GM21619 (cell line): Measurements from ENCODE around the gene FERMT2.
"Not testable (repeated sequence)": the region's sequence is repeated elsewhere in the genome, so short reads cannot be mapped to it uniquely, and the experiment has no call there.

ENCODE experiments used
- ATAC-seq: cut with Tn5 transposase; IDR thresholded peaks from one replicate; pipeline ENCODE4 v1.9.1; 2021; ENCODE audit not compliant: unreplicated experiment

Gene FERMT2

DNA sequence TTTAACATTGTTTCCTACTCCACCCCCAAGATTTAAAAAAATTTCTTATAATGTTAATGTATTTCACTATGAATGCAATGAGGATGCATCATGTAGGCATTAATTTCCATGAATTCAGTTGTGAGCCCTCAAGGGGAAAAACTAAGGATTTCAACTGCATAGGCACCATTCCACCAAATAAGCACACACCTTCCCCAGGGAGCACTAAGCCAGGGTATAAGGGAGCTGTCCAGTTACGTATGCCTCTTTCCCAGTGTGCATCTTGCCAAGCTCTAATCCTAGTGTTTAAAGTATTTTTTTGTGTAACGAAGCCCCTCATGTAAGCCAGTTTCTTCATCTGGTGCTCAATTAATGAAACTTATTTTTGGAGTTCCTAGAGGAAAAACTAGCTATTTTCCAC, 6.6 kb downstream of the FERMT2 start:
- no peak for ATAC-seq

DNA sequence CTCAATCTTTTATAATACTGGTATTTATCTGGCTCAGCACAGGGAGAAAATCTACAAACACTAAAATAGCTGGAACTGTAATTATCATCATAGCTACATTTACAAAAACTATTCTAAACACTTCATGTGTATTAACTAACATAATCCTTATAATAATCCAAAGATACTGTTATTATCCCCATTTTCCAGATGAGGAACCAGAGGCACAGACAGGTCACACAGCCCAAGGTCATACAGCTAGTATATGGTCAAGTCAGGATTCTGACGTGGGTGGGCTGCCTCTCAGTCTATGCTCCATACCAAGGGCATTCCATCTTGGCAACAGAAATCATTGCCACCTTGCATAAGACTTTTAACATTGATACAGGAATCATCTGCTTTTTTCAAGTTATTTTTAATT, 11.4 kb downstream of the FERMT2 start:
- no peak for ATAC-seq

DNA sequence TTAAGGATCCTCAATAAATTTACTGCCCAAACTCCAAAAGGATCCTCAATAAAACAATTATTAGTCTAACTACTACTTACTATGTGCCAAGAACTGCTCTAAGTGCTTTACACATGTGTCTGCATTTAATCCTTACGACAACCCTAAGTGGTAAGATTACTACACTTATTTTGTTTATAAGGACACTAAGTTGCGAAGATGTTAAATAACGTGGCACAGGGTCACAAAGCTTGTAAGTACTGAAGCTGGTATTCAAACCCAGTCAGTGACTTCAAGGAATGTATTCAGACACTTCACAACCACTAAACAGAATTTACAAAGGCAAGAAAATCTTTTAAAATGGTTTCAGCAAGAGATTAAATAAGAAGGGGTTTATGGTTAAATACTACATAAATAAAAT, 13.0 kb downstream of the FERMT2 start:
- no peak for ATAC-seq

DNA sequence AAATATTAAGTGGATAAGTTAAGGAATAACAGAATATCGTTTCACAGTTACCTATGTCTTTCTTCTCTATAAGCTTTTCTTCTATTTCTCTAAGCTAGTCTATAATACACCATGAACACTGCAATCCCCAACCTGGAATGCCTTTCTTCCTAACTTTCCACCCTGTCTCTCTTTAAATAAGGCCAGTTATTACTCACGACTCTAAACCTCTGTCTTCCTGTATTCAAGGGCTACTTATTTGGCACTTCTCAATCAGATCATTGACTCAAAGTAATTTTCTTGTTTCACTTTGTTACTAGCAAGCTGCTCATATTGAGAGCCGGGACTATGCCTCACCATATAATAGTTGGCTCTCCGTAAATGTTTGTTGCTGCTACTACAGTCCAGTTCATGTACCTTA, 13.5 kb downstream of the FERMT2 start:
- ATAC-seq = no peak

DNA sequence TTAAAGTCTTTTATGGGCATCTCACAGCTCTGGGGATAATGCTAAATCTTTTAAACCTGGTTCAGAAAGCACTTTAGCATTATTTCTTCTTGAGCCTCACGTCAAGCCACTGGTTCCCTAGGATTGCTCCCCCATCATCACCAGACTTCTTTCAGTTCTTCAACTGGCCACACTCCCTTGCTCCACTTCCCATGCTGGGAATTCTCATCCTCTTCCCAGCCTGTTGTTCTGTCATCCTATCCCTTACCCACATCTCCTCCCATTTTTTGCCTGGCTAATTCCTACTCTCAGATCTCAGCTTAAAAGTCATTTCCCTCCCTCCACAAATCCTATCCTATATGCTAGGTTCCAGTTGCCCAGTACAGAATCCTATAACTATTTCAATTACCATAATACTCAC, 14.4 kb downstream of the FERMT2 start:
- ATAC-seq = no peak

DNA sequence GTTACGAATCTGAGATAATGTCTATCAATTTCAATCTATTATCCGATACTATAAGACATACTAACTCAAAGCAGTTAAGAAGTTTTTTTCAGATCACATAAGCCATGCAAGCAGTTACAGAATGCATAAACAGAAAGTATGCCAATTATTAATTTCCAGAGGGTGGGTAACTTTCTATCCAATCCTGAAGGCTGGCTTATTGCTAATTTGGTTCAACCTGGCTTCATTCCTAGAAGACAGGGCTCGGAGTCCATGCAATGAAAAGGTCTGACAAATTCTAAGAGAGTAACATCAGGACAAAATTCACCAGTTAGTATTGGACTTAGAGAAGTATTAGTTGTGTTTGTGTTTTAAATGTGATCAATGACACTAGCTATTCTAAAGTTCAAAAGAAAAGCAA, 15.0 kb downstream of the FERMT2 start:
- no peak for ATAC-seq

DNA sequence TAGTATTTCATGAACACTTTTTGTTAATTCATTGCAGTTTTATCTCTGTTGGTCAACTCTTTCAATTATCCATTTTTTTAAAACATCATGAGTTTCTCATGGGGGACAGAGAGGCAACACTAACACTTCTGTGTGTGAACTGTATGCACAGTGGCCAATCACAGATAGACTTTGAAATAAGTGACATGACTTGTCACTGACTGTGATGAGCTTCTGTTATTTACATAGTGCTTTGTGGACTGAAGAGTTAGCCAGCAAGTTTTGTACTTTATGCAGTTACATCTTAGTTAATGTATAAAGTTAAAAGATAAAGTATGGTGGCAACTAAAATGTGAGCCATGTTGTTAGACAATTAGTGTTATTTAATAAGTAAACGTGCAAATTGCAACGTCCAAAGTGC, 16.1 kb downstream of the FERMT2 start:
- ATAC-seq = no peak

DNA sequence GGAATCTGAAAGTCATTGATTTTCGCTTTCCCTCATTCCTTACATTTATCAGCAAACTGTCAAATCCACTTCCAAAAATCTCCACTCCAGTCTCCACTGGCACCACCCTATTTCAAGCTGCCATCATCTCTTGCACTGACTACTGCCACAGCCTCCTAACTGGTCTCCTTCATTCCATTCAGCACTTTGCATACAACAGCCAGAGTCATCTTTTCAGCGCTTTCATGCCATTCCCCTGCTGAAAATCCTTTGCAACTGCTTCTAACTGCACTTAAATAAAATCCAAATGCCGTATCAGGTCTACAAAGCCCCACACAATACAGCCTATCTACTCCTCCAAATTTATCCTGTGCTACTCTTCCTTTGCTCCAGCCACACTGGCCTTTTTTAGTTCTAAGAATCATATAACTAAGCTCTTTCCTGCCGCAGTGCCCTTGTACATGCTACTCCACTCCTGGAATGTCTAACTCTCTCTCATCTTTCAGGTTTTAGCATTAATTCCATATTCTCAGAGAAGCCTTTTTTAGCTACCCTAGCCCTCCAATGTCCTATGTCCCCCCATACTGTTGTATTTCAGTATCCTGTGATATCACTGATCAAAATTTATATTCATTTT, 21.6 kb downstream of the FERMT2 start:
- no peak for ATAC-seq

DNA sequence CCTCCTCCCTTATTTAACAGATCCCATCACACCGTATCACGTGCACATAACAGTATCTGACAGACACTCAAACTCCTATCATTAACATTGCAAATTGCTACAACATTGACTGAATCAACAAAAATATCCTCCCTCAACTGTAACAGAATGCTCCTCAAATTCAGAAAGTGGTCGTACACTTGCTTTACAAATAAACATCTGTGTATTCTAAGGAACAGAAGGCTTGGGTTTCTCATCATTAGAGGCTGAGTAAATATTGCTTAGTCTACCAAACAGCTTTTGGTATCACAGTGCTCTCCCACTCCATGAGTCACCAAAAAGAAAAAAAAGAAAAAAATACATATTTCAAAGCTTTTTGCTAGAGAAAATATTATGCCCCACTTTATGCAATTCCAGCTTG, 23.9 kb downstream of the FERMT2 start:
- ATAC-seq = no peak

DNA sequence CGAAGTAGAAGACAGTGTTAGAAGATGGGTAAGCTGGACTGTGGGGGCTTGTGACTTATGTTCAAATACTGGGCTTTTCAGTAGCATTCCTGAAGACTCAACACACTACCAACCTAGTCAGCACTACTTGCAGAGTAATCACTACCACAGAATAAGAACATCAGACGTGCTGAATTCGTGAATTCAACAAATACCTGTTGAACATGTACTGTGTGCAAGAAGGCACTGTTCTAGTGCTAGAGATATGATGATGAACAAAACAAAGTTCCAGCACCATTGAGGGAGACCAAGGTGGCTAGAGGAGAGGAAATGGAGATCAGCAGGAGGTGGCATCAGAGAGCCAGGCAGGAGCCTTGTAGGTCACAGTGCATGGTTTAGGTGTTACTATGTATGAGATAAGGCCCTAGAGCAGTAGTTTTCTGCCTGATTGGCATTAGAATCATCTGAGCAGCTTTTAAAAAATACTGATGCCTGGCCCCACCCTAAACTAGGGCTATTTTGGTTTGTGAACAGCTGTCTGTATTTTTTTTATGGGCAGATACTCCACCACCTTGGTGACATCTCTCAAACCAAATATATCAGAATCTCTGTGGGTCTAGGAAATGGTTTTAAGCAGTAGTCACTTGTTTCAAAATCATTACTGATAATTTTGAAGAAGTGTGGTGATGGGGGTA, 26.8 kb downstream of the FERMT2 start:
- no peak for ATAC-seq

DNA sequence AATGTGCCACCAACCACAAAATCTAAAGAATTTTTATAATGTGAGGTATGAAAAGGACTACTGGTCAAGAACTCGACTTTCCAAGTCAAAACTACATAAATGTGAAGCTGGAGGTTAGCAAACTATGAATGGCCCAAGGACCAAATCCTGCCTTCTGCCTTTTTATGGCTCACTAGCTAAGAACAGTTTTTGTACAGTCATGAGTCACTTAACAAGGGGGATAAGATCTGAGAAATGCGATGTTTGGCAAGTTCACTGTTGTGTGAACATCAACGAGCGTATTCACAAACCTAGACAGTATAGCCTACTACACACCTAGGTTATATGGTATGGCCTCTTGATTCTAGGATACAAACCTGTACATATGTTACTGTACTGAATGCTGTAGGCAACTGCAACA, 28.2 kb downstream of the FERMT2 start:
- no peak for ATAC-seq

DNA sequence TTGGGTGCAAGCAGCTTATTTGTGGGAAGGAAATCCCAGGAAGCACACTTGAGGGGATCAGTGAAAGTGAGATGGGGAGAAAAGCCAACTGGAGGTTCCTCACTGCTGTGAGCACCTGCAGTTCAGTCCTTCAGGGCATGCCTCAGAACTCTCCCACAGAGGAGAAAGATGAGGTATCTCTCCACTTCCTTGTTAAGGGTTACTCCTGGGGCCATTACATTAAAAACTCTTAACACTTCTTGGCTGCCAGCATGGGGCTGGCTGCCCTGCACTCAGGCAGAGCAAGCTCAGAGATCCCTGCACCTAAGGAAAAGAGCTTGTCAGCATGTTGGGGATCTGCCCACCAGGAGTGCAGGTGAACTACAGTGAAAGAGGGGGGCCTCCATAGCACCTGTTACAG, 28.8 kb downstream of the FERMT2 start:
- no peak for ATAC-seq

DNA sequence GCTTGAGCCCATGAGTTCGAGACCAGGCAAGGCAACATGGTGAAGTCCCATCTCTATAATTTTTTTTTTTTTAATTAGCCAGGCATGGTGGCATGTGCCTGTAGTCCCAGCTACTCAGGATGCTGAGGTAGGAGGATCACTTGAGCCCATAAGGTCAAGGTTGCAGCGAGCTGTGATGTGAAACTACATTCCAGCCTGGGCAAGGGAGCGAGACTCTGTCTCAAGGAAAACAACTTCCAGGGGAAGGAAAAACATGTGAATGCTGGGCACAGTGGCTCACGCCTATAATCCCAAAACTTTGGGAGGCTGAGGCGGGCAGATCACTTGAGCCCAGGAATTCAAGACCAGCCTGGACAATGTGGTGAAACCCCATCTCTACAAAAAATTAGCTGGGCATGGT, 30.4 kb downstream of the FERMT2 start:
- ATAC-seq = not testable (repeated sequence)

DNA sequence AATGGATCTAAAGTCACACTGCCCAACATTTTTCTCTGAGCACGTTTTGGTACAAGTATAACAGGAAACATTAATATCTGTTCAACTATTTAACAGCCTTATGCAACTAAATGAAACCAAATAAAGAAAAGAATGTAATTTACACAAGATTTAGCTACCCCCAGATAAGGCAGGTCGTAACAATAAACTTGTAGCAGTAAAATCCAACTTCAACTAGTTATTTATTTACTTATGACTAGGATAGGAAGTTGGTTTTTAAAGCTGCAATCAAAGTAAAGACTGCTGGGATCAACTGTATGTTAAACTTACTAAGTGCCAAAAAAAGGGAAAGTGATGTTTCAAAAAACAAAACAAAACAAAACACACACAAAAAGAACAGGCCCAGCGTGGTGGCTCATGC, 30.9 kb downstream of the FERMT2 start:
- no peak for ATAC-seq

DNA sequence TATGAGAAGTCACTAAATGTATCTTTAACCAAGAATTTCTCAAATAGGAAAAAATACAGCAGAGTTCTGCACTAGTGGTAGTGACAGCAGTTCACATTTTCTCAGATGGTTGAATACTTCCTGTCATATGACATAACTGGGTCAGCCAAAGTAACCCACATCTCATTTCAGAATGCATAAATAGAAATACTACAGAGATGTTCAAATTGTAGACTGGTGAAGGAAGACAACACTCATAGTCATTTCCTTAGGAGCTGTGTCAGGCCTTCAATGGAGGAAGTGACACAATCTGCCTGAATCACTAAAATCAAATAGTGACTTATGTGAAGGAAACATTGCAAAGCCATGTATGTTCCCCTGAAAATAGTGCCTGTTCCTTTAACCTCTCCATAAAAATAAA, 32.4 kb downstream of the FERMT2 start:
- peak; percentile 97 for ATAC-seq

DNA sequence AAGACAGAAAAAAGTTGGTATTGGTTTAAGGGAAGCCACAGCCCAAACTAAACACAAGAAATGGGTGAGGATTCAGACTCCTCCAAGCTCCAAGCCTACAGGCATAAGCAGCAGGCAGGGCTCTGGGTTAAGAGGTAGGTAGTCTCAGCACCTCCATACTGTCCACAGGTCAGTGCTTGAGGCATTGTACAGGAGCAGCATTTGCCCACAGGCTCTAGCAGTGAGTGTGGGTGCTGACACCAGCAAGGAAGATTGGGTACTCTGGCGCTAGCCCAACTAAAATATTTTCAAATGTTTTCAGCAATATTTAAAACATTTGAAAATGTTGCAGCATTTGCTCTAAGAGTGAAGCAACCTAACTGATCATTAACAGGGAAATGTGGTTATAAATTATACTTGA, 33.1 kb downstream of the FERMT2 start:
- no peak for ATAC-seq

DNA sequence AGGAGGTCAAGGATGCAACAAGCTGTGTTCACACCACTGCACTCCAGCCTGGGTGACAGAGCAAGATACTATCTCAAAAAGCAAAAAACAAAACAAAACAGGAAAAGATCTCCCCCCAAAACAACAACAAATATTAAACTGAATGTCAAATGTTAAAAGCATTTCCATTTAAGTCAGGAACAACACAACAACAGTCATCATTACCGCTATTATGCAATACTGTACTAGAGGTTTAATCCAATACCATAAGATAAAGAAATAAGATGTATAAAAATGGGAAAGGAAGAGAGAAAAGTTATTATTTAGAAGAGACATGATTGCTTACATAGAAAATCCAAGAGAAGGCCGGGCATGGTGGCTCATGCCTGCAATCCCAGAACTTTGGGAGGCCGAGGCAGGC, 36.6 kb downstream of the FERMT2 start:
- no peak for ATAC-seq

DNA sequence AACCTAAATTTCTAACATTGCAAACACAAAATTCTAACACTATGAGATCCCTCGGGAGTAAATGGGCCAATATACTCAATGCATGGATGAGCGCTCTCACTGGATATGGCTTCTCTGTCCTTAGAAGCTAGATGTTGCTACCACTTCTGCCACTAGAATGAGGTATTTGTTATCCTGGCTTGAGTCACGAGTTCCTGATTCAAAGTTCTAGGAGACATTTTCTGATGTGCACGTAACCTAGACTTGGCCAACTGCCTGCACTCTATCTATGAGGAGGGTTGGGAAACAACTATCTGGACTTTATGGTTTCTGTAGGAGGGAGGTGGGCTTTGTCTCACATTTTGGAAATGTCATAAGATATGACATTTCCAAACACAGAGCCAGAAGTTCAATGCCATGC, 37.6 kb downstream of the FERMT2 start:
- no peak for ATAC-seq

DNA sequence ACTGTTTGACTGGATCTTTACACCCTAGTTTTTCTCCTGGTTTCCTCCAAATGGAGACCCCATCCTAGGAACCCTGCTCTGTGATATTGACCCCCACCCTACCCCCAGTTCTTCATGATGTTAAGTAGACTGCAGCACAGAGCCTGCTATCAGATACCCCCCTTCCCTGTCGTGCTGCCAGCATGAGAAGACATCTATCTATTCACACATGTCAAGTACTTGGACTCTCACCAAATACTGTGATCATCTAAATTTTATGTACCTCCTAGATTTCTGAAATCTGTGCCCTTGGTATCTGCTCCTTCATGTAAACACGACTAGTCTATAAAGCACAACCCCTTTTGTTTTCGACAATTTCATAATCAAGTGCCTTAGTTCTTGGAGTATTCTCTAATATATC, 38.9 kb downstream of the FERMT2 start:
- ATAC-seq = no peak

DNA sequence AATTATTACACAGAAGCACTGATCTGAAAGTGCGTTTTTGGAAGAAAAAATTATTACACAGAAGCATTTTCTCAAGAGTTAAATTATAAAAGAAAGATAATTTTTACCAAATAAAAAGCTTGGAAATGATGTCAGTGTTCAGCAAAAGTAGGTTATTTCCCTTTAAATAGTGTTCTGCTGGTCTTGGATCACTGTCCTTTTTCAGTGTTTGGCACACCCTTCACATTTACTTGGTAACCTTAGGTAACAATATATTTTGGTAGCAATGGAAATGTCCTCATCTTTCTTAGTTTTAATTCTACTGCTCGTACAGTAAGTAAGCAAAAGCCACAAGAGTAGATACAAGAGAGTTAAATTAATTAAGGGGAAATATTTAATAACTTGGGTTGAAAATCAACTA, 40.3 kb downstream of the FERMT2 start:
- no peak for ATAC-seq

DNA sequence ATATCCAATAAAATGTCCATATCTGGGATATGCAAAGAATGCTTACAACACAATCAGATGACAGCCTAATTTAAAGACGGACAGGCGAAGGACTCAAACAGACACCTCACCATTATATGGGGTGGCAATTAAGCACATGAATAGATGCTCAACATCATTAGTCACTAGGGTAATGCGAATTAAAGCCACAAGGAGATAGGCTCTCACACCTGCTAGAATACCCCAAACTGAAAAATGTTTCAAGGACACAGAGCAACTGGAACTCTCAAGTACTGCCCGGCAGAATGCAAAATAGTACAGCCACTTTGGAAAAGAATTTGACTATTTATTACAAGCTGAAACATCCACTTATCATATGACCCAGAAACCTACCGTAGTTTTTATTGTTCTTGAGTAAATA, 42.9 kb downstream of the FERMT2 start:
- ATAC-seq = no peak

DNA sequence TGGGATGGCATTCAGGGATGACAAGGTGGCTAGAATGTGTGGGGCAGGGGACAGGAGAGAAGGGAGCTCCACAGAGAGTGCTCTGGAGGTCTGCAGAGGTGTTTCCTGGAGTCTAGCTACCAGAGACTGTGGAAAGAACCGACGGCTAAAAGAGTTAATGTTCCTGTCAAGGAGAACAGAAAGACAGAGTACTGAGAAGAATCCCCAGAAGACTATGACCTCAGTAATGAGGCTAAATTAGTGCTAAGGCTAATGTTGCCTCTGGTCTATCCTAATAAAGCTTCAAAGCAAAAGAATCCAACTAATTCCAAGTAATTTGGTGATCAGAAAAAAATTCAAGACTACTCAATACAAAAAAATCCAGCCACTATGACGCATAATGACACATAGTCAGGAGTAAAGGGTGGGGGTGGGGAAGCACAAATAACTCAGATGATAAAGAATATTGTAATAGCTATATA, 44.7 kb downstream of the FERMT2 start:
- ATAC-seq = no peak

DNA sequence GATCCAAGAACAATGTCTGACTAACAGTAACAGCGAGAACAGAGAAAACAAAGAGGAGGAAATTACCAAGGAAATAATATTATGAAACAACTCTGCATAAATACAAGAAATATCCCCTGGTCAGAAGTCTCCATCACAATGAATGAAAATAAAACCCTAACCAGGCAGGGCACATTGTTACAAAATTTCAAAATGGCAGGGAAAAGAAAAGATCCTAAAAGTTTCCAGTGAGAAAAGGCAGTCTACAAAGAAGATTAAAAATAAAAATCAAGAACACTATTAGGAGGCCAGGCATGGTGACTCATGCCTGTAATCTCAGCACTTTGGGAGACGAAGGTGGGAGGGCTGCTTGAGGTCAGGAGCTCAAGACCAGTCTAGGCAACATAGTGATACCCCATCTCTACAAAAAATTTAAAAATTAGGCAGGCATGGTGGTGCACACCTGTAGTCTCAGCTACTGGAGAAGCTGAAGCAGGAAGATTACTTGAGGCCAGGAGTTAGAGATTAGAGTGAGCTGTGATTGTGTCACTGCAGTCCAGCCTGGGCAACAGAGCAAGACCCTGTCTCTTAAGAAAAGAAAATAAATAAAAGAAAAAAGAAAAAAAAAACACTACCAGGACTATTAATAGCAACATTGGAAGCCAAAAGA, 47.8 kb downstream of the FERMT2 start:
- no peak for ATAC-seq
